Prostate gland (tissue), 2 donors: Measurements from ENCODE around the gene EGLN3.

Experiments
- CTCF ChIP-seq, 4 experiments: fragments of 200-600 bp in 2 of 4; fragments of 450-650 bp in 2 of 4; sonication (generic) in 2 of 4; IDR thresholded peaks; 1 replicate in 3 of 4; 2 replicates in 1 of 4; pipeline ENCODE4 v1.5.1; 2016 to 2019; ENCODE audit warnings: antibody characterized with exemption in 4 of 4, mild to moderate bottlenecking in 2 of 4, moderate library complexity in 2 of 4
- POLR2A ChIP-seq: fragments of 450-650 bp; IDR thresholded peaks from one replicate; pipeline ENCODE4 v1.6.1; 2016; ENCODE audit warnings: antibody characterized with exemption, mild to moderate bottlenecking

- TF ChIP-seq POLR2A (no peak), CTCF (IDR thresholded peaks at IDR 0.05) (no peak)
Observed at GRCh38 chr14:33990790-33991189, 39.9 kb upstream of the EGLN3 start.
